ENCODE data around the gene OSBP2.

- TF ChIP-seq EP300 (IDR thresholded peaks at IDR 0.05) (no peak), POLR2A (IDR thresholded peaks at IDR 0.05) (no peak)
- TF ChIP-seq, protein P1, sequence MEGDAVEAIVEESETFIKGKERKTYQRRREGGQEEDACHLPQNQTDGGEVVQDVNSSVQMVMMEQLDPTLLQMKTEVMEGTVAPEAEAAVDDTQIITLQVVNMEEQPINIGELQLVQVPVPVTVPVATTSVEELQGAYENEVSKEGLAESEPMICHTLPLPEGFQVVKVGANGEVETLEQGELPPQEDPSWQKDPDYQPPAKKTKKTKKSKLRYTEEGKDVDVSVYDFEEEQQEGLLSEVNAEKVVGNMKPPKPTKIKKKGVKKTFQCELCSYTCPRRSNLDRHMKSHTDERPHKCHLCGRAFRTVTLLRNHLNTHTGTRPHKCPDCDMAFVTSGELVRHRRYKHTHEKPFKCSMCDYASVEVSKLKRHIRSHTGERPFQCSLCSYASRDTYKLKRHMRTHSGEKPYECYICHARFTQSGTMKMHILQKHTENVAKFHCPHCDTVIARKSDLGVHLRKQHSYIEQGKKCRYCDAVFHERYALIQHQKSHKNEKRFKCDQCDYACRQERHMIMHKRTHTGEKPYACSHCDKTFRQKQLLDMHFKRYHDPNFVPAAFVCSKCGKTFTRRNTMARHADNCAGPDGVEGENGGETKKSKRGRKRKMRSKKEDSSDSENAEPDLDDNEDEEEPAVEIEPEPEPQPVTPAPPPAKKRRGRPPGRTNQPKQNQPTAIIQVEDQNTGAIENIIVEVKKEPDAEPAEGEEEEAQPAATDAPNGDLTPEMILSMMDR (IDR thresholded peaks at IDR 0.05), result no peak
These were observed 119.3 kb downstream of the OSBP2 start for GRCh38 chr22:30813936-30814335.

Data from tibial nerve (tissue), 4 donors.